ENCODE measurements around the gene CFAP52. TPM values are rescaled to one million over a fixed set of nuclear protein-coding genes. Genes with fewer than 3 reads are reported as not detected.

Gene CFAP52
- polyA plus RNA-seq, 3 donors: not detected

GRCh38 chr17:9643611-9644010, 67.2 kb downstream of the CFAP52 start:
- Histone ChIP-seq H3K4me2 (replicated peaks; ENCODE audit: extremely low read depth, low read length, poor library complexity, severe bottlenecking) (no peak overlapping the region), H3K9me3 (replicated peaks in 1 of 2; ENCODE audit: control insufficient read depth in 1 of 2, insufficient read depth in 1 of 2, low read length in 2 of 2) (no peaks in the 10 kb centered on the region), H3K9ac (ENCODE audit: insufficient read depth, low read length, poor library complexity, severe bottlenecking) (no peak overlapping the region), H4K20me1 (ENCODE audit: insufficient read depth, low read length) (no peaks in the 10 kb centered on the region), H3K4me3 (replicated peaks in 1 of 3; ENCODE audit: low read depth in 2 of 3, low read length in 3 of 3) (no peak overlapping the region), H3K27ac (ENCODE audit: low read depth in 1 of 2, low read length in 2 of 2) (no peak overlapping the region), H3K79me2 (ENCODE audit: insufficient read depth, low read length) (no peaks in the 10 kb centered on the region), H3K27me3 (ENCODE audit: control insufficient read depth in 2 of 2, insufficient read depth in 2 of 2, low read length in 2 of 2) (peaks cover 16% of the 10 kb centered on the region in 2 donors), H2AFZ (ENCODE audit: insufficient read depth, low read depth, low read length, poor library complexity, severe bottlenecking) (no peak overlapping the region), H3K36me3 (replicated peaks in 1 of 2; ENCODE audit: control insufficient read depth in 1 of 2, insufficient read depth in 2 of 2, low read length in 2 of 2) (no peaks in the 10 kb centered on the region), H3K4me1 (ENCODE audit: control insufficient read depth in 1 of 2, insufficient read depth in 2 of 2, low read length in 2 of 2) (peaks cover 9 to 22% of the 10 kb centered on the region in 2 donors)
- intact Hi-C loops (cut with micrococcal nuclease): no loop called here
- WGBS (ENCODE audit: insufficient coverage): 100% methylated on average over 4 of the region's 5 CpGs
- H3K36me3 Mint-ChIP-seq: peaks cover 0 to 3% of the 10 kb centered on the region in 2 donors
- peaks cover 20% of the 10 kb centered on the region for H3K4me1 Mint-ChIP-seq
- DNase-seq: no peak
- peaks cover 0 to 12% (median 4%) of the 10 kb centered on the region in 7 donors for H3K9me3 Mint-ChIP-seq
- no peak overlapping the region for H3K27ac Mint-ChIP-seq
- no peak overlapping the region for H3K4me3 Mint-ChIP-seq
- H3K27me3 Mint-ChIP-seq (ENCODE audit: low read depth in 3 of 3): peaks cover 19 to 24% (median 20%) of the 10 kb centered on the region in 3 donors
- TF ChIP-seq CTCF (IDR thresholded peaks at IDR 0.05): no peak

- Mint-ChIP-seq H3K36me3 (peaks cover 0 to 3% of the 10 kb centered on the region in 2 donors), H3K9me3 (peaks cover 0 to 12% (median 4%) of the 10 kb centered on the region in 7 donors), H3K4me3 (peak within 1 kb of the TSS; percentile 86 to 93), H3K4me1 (peaks cover 23% of the 10 kb centered on the region), H3K27ac (peak within 1 kb of the TSS in 2 of 7 donors; percentile 14 to 57), H3K27me3 (ENCODE audit: low read depth in 3 of 3) (peaks cover 18 to 24% (median 20%) of the 10 kb centered on the region in 3 donors)
- no peak for DNase-seq
- Histone ChIP-seq H3K4me2 (replicated peaks; ENCODE audit: extremely low read depth, low read length, poor library complexity, severe bottlenecking) (peak within 1 kb of the TSS; percentile 77), H3K9ac (ENCODE audit: insufficient read depth, low read length, poor library complexity, severe bottlenecking) (peak within 1 kb of the TSS; percentile 30), H3K9me3 (replicated peaks in 1 of 2; ENCODE audit: control insufficient read depth in 1 of 2, insufficient read depth in 1 of 2, low read length in 2 of 2) (no peaks in the 10 kb centered on the region), H3K27me3 (ENCODE audit: control insufficient read depth in 2 of 2, insufficient read depth in 2 of 2, low read length in 2 of 2) (peaks cover 16% of the 10 kb centered on the region in 2 donors), H3K4me1 (ENCODE audit: control insufficient read depth in 1 of 2, insufficient read depth in 2 of 2, low read length in 2 of 2) (peaks cover 9 to 22% of the 10 kb centered on the region in 2 donors), H2AFZ (ENCODE audit: insufficient read depth, low read depth, low read length, poor library complexity, severe bottlenecking) (peak within 1 kb of the TSS; percentile 89), H4K20me1 (ENCODE audit: insufficient read depth, low read length) (no peaks in the 10 kb centered on the region), H3K4me3 (replicated peaks in 1 of 3; ENCODE audit: low read depth in 2 of 3, low read length in 3 of 3) (peak within 1 kb of the TSS; percentile 38 to 77 (median 46)), H3K79me2 (ENCODE audit: insufficient read depth, low read length) (no peaks in the 10 kb centered on the region), H3K36me3 (replicated peaks in 1 of 2; ENCODE audit: control insufficient read depth in 1 of 2, insufficient read depth in 2 of 2, low read length in 2 of 2) (no peaks in the 10 kb centered on the region), H3K27ac (ENCODE audit: low read depth in 1 of 2, low read length in 2 of 2) (no peak within 1 kb of the TSS)
- WGBS (ENCODE audit: insufficient coverage): under 1% methylated on average over 65 of the region's 72 CpGs
- no peak for TF ChIP-seq CTCF (IDR thresholded peaks at IDR 0.05)
- intact Hi-C loops (cut with micrococcal nuclease): no loop called here
These were observed 68.7 kb downstream of the CFAP52 start, which contains the start of gene USP43 for GRCh38 chr17:9644910-9645751. Gene USP43 (plus strand): TSS chr17:9645517. CDS start chr17:9645633, 116 bp downstream.

All from CD14-positive monocyte (primary cell).